Activated CD8-positive, alpha-beta T cell treated with anti-CD3 and anti-CD28 coated beads for 36 hours (primary cell): Measurements from ENCODE around the gene SYNGAP1. TPM values are rescaled to one million over a fixed set of nuclear protein-coding genes. Genes with fewer than 3 reads are reported as not detected.
A peak's percentile ranks its signal among the peaks of the same experiment; 100 is the strongest.

ENCODE experiments used
- ATAC-seq: fragments of 200-7000 bp; cut with Tn5 transposase; one replicate; pipeline ENCODE4 v1.10.0; 2021; ENCODE audit warnings: mild to moderate bottlenecking, moderate library complexity
- CTCF ChIA-PET: fragments of 350-600 bp; sonication (Branson Sonifier 250); formaldehyde crosslinking; loops from one replicate; lab custom pipeline; 2021; ENCODE audit warnings: antibody characterized with exemption; lab: Charles Lee
- POLR2A ChIA-PET: fragments of 350-600 bp; sonication (Branson Sonifier 250); formaldehyde crosslinking; loops from one replicate; lab custom pipeline; 2021; ENCODE audit warnings: antibody characterized with exemption; lab: Charles Lee
- DNase-seq: peaks from one replicate; pipeline ENCODE4 v3.0.0-alpha.2; 2020
- H3K27ac Mint-ChIP-seq: one replicate; pipeline ENCODE4 v1.8.0; 2021; ENCODE audit warnings: mild to moderate bottlenecking, mixed read lengths
- H3K27me3 Mint-ChIP-seq: one replicate; pipeline ENCODE4 v1.8.0; 2021; ENCODE audit warnings: mixed read lengths
- H3K36me3 Mint-ChIP-seq: one replicate; pipeline ENCODE4 v1.8.0; 2021; ENCODE audit warnings: low read depth, mixed read lengths
- H3K4me1 Mint-ChIP-seq: one replicate; pipeline ENCODE4 v1.8.0; 2021; ENCODE audit warnings: low read depth, mixed read lengths
- H3K4me3 Mint-ChIP-seq: one replicate; pipeline ENCODE4 v1.8.0; 2021; ENCODE audit warnings: mild to moderate bottlenecking, moderate library complexity, mixed read lengths
- H3K9me3 Mint-ChIP-seq: one replicate; pipeline ENCODE4 v1.8.0; 2021; ENCODE audit warnings: mixed read lengths
- intact Hi-C: fragments of 100-400 bp; cut with micrococcal nuclease; formaldehyde crosslinking; loops from one replicate; pipeline ENCODE4 v1.10.0; 2022
- total RNA-seq, 2 experiments: library from RNA; stranded (reverse); gene quantifications; one replicate each; pipeline ENCODE4 v1.2.3, GENCODE V29; 2021
- TF ChIP-seq, protein P1 (sequence below): fragments of 200-600 bp; IDR thresholded peaks from one replicate; pipeline ENCODE4 v1.8.0; 2022; ENCODE audit warnings: antibody characterized with exemption, mild to moderate bottlenecking

SYNGAP1 gene
- total RNA-seq, 2 experiments from 2014 or later: 57.9 to 67.0 TPM

- intact Hi-C loops: loop anchor here (10.0 kb wide), 1 partner anchor 154 kb away; no protein-coding TSS in a partner anchor
- DNase-seq: no peak
- Mint-ChIP-seq H3K4me3 (peak overlapping the region; percentile 43), H3K27ac (no peak overlapping the region), H3K27me3 (no peaks in the 10 kb centered on the region), H3K4me1 (peaks cover 52% of the 10 kb centered on the region), H3K9me3 (no peaks in the 10 kb centered on the region), H3K36me3 (peaks cover 31% of the 10 kb centered on the region)
- CTCF ChIA-PET: no interaction called here
- POLR2A ChIA-PET: no interaction called here
- TF ChIP-seq, protein P1, sequence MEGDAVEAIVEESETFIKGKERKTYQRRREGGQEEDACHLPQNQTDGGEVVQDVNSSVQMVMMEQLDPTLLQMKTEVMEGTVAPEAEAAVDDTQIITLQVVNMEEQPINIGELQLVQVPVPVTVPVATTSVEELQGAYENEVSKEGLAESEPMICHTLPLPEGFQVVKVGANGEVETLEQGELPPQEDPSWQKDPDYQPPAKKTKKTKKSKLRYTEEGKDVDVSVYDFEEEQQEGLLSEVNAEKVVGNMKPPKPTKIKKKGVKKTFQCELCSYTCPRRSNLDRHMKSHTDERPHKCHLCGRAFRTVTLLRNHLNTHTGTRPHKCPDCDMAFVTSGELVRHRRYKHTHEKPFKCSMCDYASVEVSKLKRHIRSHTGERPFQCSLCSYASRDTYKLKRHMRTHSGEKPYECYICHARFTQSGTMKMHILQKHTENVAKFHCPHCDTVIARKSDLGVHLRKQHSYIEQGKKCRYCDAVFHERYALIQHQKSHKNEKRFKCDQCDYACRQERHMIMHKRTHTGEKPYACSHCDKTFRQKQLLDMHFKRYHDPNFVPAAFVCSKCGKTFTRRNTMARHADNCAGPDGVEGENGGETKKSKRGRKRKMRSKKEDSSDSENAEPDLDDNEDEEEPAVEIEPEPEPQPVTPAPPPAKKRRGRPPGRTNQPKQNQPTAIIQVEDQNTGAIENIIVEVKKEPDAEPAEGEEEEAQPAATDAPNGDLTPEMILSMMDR: no peak
- no peak for ATAC-seq
These were observed 1.4 kb downstream of the SYNGAP1 start for GRCh38 chr6:33421344-33421643.

GRCh38 chr6:33423777-33424176, 3.9 kb downstream of the SYNGAP1 start:
- TF ChIP-seq, protein P1: no peak
- peak overlapping the region; percentile 90 for H3K27ac Mint-ChIP-seq
- CTCF ChIA-PET: no interaction called here

DNA sequence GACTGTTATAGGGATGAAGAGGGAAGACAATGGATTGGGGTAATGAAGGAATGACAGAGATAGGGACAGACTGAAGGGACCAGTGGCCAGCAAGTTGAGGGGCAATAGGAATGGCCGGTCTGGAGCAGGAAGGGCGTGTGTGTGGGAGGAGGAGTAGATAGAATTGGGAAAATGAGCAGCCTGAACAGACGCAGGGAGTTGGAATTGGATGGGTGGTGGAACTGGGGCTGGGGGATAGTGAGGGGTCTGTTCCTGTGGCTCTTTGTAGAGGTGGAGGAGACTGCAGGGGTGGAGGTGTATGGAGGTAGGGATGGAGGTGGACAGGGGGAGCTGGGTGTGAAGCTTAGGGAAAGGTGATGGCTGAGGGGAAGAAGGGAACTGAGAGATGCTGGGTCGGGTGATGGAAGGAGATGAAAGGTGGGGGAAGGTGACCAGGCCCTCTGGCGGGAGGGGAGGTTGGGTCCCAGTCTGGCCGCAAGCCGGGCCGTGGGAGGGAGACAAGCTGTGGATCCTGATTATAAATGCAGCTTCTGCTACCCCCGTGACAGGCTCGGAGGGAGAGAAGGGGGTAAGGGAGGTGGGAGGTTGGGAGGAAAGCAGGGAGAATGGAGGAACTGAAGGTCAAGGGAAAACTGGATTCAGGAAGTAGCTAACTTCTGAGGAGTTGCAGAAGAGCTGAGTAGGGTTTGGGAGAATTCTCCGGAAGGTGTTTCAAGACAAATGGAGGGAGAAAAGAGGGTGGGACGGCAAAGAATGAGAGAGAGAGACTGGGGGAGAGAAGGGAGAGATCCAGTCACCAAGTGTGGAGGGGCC, 5.2 kb downstream of the SYNGAP1 start:
- Mint-ChIP-seq H3K36me3 (peaks cover 22% of the 10 kb centered on the region), H3K27ac (peak overlapping the region; percentile 90), H3K4me1 (peaks cover 56% of the 10 kb centered on the region), H3K4me3 (peak overlapping the region; percentile 84), H3K9me3 (no peaks in the 10 kb centered on the region), H3K27me3 (no peaks in the 10 kb centered on the region)
- TF ChIP-seq, protein P1: no peak
- CTCF ChIA-PET: interaction anchor here (0.5 to 2.3 kb wide), 9 partner anchors 9 to 160 kb away, joined by 3 to 10 read pairs (median 3); partner anchors contain the start of gene B3GALT4
- intact Hi-C loops: loop anchor here (5.0 to 10.0 kb wide), 2 partner anchors 33 to 150 kb away; partner anchors contain the start of gene KIFC1
- DNase-seq (no peak), ATAC-seq (no peak)
- POLR2A ChIA-PET: interaction anchor here (0.6 to 2.1 kb wide), 15 partner anchors 7 to 190 kb away, joined by 3 to 11 read pairs (median 3); partner anchors contain the start of genes CUTA, TAPBP and ZBTB9

More at GRCh38 chr6:33423777-33424176, 3.9 kb downstream of the SYNGAP1 start:
- no peak for ATAC-seq
- no peaks in the 10 kb centered on the region for H3K27me3 Mint-ChIP-seq
- DNase-seq: no peak
- peak overlapping the region; percentile 84 for H3K4me3 Mint-ChIP-seq
- peaks cover 22% of the 10 kb centered on the region for H3K36me3 Mint-ChIP-seq
- H3K4me1 Mint-ChIP-seq: peaks cover 54% of the 10 kb centered on the region
- POLR2A ChIA-PET: interaction anchor here (0.8 to 1.1 kb wide), 3 partner anchors 23 to 124 kb away, joined by 3 to 5 read pairs (median 3); partner anchors contain the start of gene ZBTB9
- H3K9me3 Mint-ChIP-seq: no peaks in the 10 kb centered on the region
- intact Hi-C loops: loop anchor here (10.0 kb wide), 1 partner anchor 151 kb away; no protein-coding TSS in a partner anchor

GRCh38 chr6:33425668-33426577, 6.1 kb downstream of the SYNGAP1 start:
- H3K4me1 Mint-ChIP-seq: peaks cover 63% of the 10 kb centered on the region
- peak overlapping the region; percentile 84 for H3K4me3 Mint-ChIP-seq
- H3K36me3 Mint-ChIP-seq: peaks cover 22% of the 10 kb centered on the region
- DNase-seq (peak; percentile 93), ATAC-seq (peak; percentile 65)
- POLR2A ChIA-PET: interaction anchor here (0.8 to 2.1 kb wide), 20 partner anchors 8 to 155 kb away, joined by 3 to 11 read pairs (median 4); partner anchors contain the start of genes B3GALT4, CUTA, TAPBP and VPS52
- no peaks in the 10 kb centered on the region for H3K27me3 Mint-ChIP-seq
- CTCF ChIA-PET: interaction anchor here (0.8 to 2.3 kb wide), 14 partner anchors 10 to 195 kb away, joined by 3 to 10 read pairs (median 3); partner anchors contain the start of genes B3GALT4 and KIFC1
- TF ChIP-seq, protein P1: peak; percentile 34
- H3K27ac Mint-ChIP-seq: peak overlapping the region; percentile 90
- intact Hi-C loops: loop anchor here (5.0 to 10.0 kb wide), 2 partner anchors 34 to 149 kb away; partner anchors contain the start of gene KIFC1
- H3K9me3 Mint-ChIP-seq: no peaks in the 10 kb centered on the region
